ENCODE data around the gene KMT5C.

The KMT5C gene

DNA sequence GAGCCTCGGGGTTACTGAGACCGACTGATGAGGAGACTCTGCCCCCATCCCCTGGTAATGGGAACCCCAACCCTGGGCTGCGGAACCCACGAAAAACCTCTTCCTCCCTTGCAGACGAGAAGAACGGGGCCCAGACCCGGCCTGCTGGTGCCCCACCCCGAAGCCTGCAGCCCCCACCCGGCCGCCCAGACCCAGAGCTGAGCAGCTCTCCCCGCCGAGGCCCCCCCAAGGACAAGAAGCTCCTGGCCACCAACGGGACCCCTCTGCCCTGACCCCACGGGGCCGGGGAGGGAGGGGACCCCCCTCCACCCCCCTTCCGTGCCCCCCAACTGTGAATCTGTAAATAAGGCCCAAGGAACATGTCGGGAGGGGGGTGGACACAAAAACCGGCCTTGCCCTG, 27.9 kb upstream of the KMT5C start:
- TF ChIP-seq, protein P1, sequence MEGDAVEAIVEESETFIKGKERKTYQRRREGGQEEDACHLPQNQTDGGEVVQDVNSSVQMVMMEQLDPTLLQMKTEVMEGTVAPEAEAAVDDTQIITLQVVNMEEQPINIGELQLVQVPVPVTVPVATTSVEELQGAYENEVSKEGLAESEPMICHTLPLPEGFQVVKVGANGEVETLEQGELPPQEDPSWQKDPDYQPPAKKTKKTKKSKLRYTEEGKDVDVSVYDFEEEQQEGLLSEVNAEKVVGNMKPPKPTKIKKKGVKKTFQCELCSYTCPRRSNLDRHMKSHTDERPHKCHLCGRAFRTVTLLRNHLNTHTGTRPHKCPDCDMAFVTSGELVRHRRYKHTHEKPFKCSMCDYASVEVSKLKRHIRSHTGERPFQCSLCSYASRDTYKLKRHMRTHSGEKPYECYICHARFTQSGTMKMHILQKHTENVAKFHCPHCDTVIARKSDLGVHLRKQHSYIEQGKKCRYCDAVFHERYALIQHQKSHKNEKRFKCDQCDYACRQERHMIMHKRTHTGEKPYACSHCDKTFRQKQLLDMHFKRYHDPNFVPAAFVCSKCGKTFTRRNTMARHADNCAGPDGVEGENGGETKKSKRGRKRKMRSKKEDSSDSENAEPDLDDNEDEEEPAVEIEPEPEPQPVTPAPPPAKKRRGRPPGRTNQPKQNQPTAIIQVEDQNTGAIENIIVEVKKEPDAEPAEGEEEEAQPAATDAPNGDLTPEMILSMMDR (IDR thresholded peaks at IDR 0.05; ENCODE audit: insufficient read depth, low read length, poor library complexity, severe bottlenecking), result no peak
- no peaks in the 10 kb centered on the region for H3K36me3 ChIP-seq (ENCODE audit: control insufficient read depth, insufficient read depth, low read length)
- no peak for DNase-seq (ENCODE audit: extremely low read depth, insufficient read length)
- no peak overlapping the region for H3K4me3 ChIP-seq (replicated peaks; ENCODE audit: low read depth, low read length)
- H3K27me3 ChIP-seq (replicated peaks; ENCODE audit: control insufficient read depth, insufficient read depth, low read length), result no peaks in the 10 kb centered on the region

DNA sequence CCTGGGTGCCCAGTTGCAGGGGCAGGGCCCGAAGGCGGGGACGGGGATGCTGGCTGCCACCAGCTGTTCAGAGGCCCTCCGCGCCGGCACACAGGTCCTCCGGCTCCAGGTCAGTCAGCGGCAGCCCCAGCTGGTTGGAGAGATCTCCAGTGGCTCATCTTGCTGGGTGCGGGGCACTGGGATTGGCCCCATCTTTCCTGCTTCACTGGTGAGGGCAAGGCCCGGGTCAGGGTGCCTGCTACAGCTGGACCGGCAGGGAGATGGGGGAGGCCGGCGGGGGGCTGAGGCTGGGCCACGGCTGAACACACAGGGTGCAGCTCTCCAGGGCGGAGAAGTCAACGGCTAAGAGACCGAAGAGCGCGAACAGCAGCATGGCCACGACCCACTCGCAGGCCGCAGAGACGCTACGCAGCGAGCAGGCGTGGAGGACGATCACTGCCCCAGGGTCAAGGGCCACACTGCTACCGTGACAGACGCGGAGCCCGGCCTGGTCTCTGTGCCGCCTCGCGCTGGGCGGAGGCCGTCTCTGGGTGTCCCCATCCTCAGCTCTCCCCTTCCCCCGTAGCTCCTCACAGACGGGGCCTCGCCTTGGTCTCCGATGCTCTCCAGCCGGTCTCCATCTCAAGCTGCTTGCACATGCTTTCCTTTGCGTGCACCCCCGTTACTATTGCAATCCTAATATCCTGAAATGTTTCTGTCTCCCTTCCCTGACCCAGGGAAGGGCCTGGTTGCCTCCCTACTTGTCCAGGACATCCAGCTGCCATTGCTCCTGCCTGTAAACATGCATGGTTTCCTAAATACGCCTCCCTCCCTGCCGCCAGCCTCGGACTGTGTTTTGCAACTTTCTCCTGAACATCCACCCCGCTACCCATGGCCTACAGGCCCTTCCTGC, 26.8 kb upstream of the KMT5C start:
- H3K4me3 ChIP-seq (replicated peaks; ENCODE audit: low read depth, low read length), result no peak overlapping the region
- H3K27me3 ChIP-seq (replicated peaks; ENCODE audit: control insufficient read depth, insufficient read depth, low read length), result no peaks in the 10 kb centered on the region
- H3K36me3 ChIP-seq (ENCODE audit: control insufficient read depth, insufficient read depth, low read length), result no peaks in the 10 kb centered on the region
- TF ChIP-seq, protein P1 (IDR thresholded peaks at IDR 0.05; ENCODE audit: insufficient read depth, low read length, poor library complexity, severe bottlenecking), result no peak
- DNase-seq (ENCODE audit: extremely low read depth, insufficient read length), result no peak

DNA sequence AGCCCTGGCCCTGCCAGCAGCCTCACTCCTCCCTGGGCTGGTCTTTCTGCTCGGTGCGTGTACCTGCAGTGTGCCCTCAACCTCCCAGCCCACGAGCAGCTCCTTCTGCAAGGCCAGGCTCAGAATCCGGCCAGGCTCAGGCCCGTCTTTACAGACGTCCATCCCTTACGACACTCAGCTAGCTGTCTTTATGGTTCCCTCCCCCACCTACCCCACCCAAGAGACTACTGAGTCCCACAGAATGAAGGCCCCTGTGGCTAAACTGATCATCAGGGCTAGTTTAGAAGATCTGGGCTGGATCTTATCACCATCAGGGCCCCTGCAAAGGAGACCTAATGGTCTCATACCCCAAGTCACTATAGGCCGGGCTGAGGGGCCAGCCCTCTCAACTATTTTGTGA, 25.3 kb upstream of the KMT5C start:
- H3K27me3 ChIP-seq (replicated peaks; ENCODE audit: control insufficient read depth, insufficient read depth, low read length), result no peaks in the 10 kb centered on the region
- no peak overlapping the region for H3K4me3 ChIP-seq (replicated peaks; ENCODE audit: low read depth, low read length)
- DNase-seq (ENCODE audit: extremely low read depth, insufficient read length), result no peak
- TF ChIP-seq, protein P1 (IDR thresholded peaks at IDR 0.05; ENCODE audit: insufficient read depth, low read length, poor library complexity, severe bottlenecking), result no peak
- H3K36me3 ChIP-seq (ENCODE audit: control insufficient read depth, insufficient read depth, low read length), result no peaks in the 10 kb centered on the region

DNA sequence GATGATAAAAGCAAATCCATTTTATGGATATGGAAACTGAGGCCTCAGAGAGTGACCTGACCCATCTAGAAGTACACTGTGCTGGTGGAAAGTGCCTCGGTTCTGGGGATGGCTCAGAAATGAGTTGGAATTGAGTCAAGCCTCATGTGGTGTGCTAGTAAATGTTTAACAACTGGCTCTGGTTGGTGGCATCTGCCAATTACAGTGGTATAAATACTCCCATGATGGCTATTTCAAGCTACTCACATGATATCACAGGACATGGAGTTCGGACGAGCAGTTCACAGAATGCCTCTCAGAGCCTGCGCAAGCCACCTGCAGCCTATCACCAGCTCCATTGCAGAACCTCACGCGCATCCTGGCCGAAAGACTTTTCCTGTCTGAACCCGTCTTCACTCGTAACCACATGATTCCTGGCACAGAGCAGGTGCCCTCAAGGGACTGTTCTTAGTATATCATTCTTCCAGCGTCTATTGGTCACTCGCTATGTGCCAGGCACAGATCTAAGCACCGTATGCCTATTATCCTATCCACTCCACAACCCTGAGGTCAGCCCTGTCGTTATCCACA, 23.6 kb upstream of the KMT5C start:
- Histone ChIP-seq H3K27me3 (replicated peaks; ENCODE audit: control insufficient read depth, insufficient read depth, low read length) (no peaks in the 10 kb centered on the region), H3K4me3 (replicated peaks; ENCODE audit: low read depth, low read length) (no peak overlapping the region), H3K36me3 (ENCODE audit: control insufficient read depth, insufficient read depth, low read length) (no peaks in the 10 kb centered on the region)
- TF ChIP-seq, protein P1 (IDR thresholded peaks at IDR 0.05; ENCODE audit: insufficient read depth, low read length, poor library complexity, severe bottlenecking), result no peak
- no peak for DNase-seq (ENCODE audit: extremely low read depth, insufficient read length)

DNA sequence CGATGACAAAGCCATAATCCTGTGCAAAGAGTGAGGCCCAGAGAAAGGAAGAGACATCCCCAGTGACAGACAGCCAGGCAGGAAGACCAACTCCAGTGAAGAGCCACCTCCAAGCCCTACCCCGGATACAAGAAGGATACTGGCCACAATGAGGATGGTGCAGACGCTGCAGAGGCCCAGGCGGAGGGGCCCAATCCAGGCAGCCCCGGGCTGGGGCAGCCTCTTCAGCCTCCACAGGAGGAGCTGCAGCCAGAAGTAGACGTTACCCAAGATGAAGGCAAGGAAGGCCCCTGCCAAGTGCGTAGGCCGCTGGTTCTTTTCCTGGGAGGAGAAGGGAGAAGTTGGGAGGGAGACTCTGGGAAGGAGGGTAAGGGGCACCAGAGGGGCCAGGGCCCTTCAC, 23.0 kb upstream of the KMT5C start:
- DNase-seq (ENCODE audit: extremely low read depth, insufficient read length), result no peak
- TF ChIP-seq, protein P1 (IDR thresholded peaks at IDR 0.05; ENCODE audit: insufficient read depth, low read length, poor library complexity, severe bottlenecking), result no peak
- no peaks in the 10 kb centered on the region for H3K27me3 ChIP-seq (replicated peaks; ENCODE audit: control insufficient read depth, insufficient read depth, low read length)
- no peak overlapping the region for H3K4me3 ChIP-seq (replicated peaks; ENCODE audit: low read depth, low read length)
- no peaks in the 10 kb centered on the region for H3K36me3 ChIP-seq (ENCODE audit: control insufficient read depth, insufficient read depth, low read length)
